H9 (cell line): ENCODE results near the gene RABGEF1. TPM values are rescaled to one million over a fixed set of nuclear protein-coding genes. Genes with fewer than 3 reads are reported as not detected.

Source experiments
- DNase-seq: peaks from one replicate; pipeline ENCODE4 v3.0.0-alpha.2; 2017
- H2AFZ ChIP-seq: one replicate; pipeline ENCODE4 v1.6.1; 2013; ENCODE audit warnings: mild to moderate bottlenecking, low read length, control low read depth, moderate library complexity
- H2AK5ac ChIP-seq: 2 replicates; pipeline ENCODE4 v1.6.1; 2013; ENCODE audit warnings: low read length, control low read depth, mixed read lengths; ENCODE audit not compliant: insufficient read length
- H2BK120ac ChIP-seq: one replicate; pipeline ENCODE4 v1.6.1; 2013; ENCODE audit warnings: low read depth, mild to moderate bottlenecking, low read length, control low read depth, inconsistent platforms; ENCODE audit not compliant: poor library complexity, severe bottlenecking
- H2BK12ac ChIP-seq: 2 replicates; pipeline ENCODE4 v1.6.1; 2013; ENCODE audit warnings: low read length, control low read depth, mixed read lengths, low read depth; ENCODE audit not compliant: insufficient read length
- H2BK15ac ChIP-seq: 2 replicates; pipeline ENCODE4 v1.6.1; 2013; ENCODE audit warnings: low read depth, low read length, control low read depth
- H2BK20ac ChIP-seq: one replicate; pipeline ENCODE4 v1.6.1; 2013; ENCODE audit warnings: low read depth, mild to moderate bottlenecking, low read length, control low read depth, inconsistent platforms; ENCODE audit not compliant: poor library complexity, severe bottlenecking
- H2BK5ac ChIP-seq: 2 replicates; pipeline ENCODE4 v1.6.1; 2013; ENCODE audit warnings: low read length, control low read depth, mixed read lengths; ENCODE audit not compliant: insufficient read length
- H3K14ac ChIP-seq: 2 replicates; pipeline ENCODE4 v1.6.1; 2013; ENCODE audit warnings: low read length, control low read depth; ENCODE audit not compliant: insufficient read depth
- H3K18ac ChIP-seq: 2 replicates; pipeline ENCODE4 v1.6.1; 2013; ENCODE audit warnings: low read depth, mild to moderate bottlenecking, mixed read lengths, low read length, control low read depth; ENCODE audit not compliant: insufficient read length
- H3K23ac ChIP-seq: 2 replicates; pipeline ENCODE4 v1.6.1; 2013; ENCODE audit warnings: low read length, control low read depth, mixed read lengths, low read depth; ENCODE audit not compliant: insufficient read length
- H3K23me2 ChIP-seq: 2 replicates; pipeline ENCODE4 v1.6.1; 2013; ENCODE audit warnings: low read depth, mild to moderate bottlenecking, mixed read lengths, low read length, control low read depth; ENCODE audit not compliant: insufficient read length, poor library complexity, severe bottlenecking
- H3K27ac ChIP-seq: 2 replicates; pipeline ENCODE4 v1.5.1; 2013; ENCODE audit warnings: low read length, control low read depth, mixed read lengths, low read depth; ENCODE audit not compliant: insufficient read length
- H3K27me3 ChIP-seq: 2 replicates; pipeline ENCODE4 v1.6.1; 2013; ENCODE audit warnings: low read length, control low read depth, inconsistent platforms; ENCODE audit not compliant: insufficient read depth
- H3K4ac ChIP-seq: 2 replicates; pipeline ENCODE4 v1.6.1; 2013; ENCODE audit warnings: low read depth, mild to moderate bottlenecking, control low read depth, inconsistent platforms, low read length, moderate library complexity
- H3K4me1 ChIP-seq: 2 replicates; pipeline ENCODE4 v1.6.1; 2013; ENCODE audit warnings: low read length, control low read depth, inconsistent platforms; ENCODE audit not compliant: insufficient read depth
- H3K4me2 ChIP-seq: 2 replicates; pipeline ENCODE4 v1.6.1; 2013; ENCODE audit warnings: low read length, control low read depth, mixed read lengths; ENCODE audit not compliant: insufficient read length, insufficient read depth
- H3K56ac ChIP-seq: 2 replicates; pipeline ENCODE4 v1.6.1; 2013; ENCODE audit warnings: low read depth, mild to moderate bottlenecking, mixed read lengths, low read length, control low read depth; ENCODE audit not compliant: insufficient read length
- H3K79me1 ChIP-seq: 2 replicates; pipeline ENCODE4 v1.6.1; 2013; ENCODE audit warnings: low read depth, mild to moderate bottlenecking, moderate library complexity, low read length, control low read depth, inconsistent platforms; ENCODE audit not compliant: insufficient read depth, poor library complexity, severe bottlenecking
- H3K79me2 ChIP-seq: 2 replicates; pipeline ENCODE4 v1.6.1; 2013; ENCODE audit warnings: low read length, control low read depth, inconsistent platforms; ENCODE audit not compliant: insufficient read depth
- H3K9ac ChIP-seq: 2 replicates; pipeline ENCODE4 v1.6.1; 2013; ENCODE audit warnings: low read length, control low read depth, mixed read lengths; ENCODE audit not compliant: insufficient read length; ENCODE audit errors: extremely low read depth
- H3K9me3 ChIP-seq: one replicate; pipeline ENCODE4 v1.6.1; 2013; ENCODE audit warnings: low read depth, low read length, inconsistent platforms; ENCODE audit not compliant: control insufficient read depth
- H3T11ph ChIP-seq: one replicate; pipeline ENCODE4 v1.6.1; 2013; ENCODE audit warnings: mild to moderate bottlenecking, low read length, control low read depth, inconsistent platforms
- H4K20me1 ChIP-seq: one replicate; pipeline ENCODE4 v1.6.1; 2013; ENCODE audit not compliant: control insufficient read depth, insufficient read length, insufficient read depth
- H4K5ac ChIP-seq: 2 replicates; pipeline ENCODE4 v1.6.1; 2013; ENCODE audit warnings: low read depth, mild to moderate bottlenecking, mixed read lengths, low read length, control low read depth; ENCODE audit not compliant: insufficient read length
- H4K8ac ChIP-seq: replicated peaks from 2 replicates; pipeline ENCODE4 v1.6.1; 2013; ENCODE audit warnings: low read length, control low read depth, mixed read lengths, low read depth; ENCODE audit not compliant: insufficient read length
- H4K91ac ChIP-seq: 2 replicates; pipeline ENCODE4 v1.6.1; 2013; ENCODE audit warnings: low read depth, mild to moderate bottlenecking, moderate library complexity, mixed read lengths, low read length, control low read depth; ENCODE audit not compliant: insufficient read length
- H3K27ac Mint-ChIP-seq, 3 experiments: 2 replicates in 2 of 3; 3 replicates in 1 of 3; pipeline ENCODE4 v1.8.0; 2020 to 2021; ENCODE audit warnings: mixed read lengths in 3 of 3, mild to moderate bottlenecking in 1 of 3, moderate library complexity in 1 of 3
- H3K27me3 Mint-ChIP-seq: 2 replicates; pipeline ENCODE4 v1.8.0; 2021; ENCODE audit warnings: low read depth, mild to moderate bottlenecking, moderate library complexity, mixed read lengths
- H3K36me3 Mint-ChIP-seq, 3 experiments: 2 replicates in 2 of 3; 3 replicates in 1 of 3; pipeline ENCODE4 v1.8.0; 2020 to 2021; ENCODE audit warnings: low read depth in 3 of 3, mixed read lengths in 3 of 3; ENCODE audit not compliant: insufficient read depth in 1 of 3
- H3K4me1 Mint-ChIP-seq, 2 experiments: 2 replicates each; pipeline ENCODE4 v1.8.0; 2020; ENCODE audit warnings: mixed read lengths in 2 of 2
- H3K4me3 Mint-ChIP-seq, 2 experiments: 2 replicates in 1 of 2; 3 replicates in 1 of 2; pipeline ENCODE4 v1.8.0; 2020 to 2021; ENCODE audit warnings: mild to moderate bottlenecking in 2 of 2, mixed read lengths in 2 of 2, moderate library complexity in 1 of 2
- H3K9me3 Mint-ChIP-seq, 2 experiments: 2 replicates in 1 of 2; 3 replicates in 1 of 2; pipeline ENCODE4 v1.8.0; 2020; ENCODE audit warnings: mild to moderate bottlenecking in 2 of 2, mixed read lengths in 2 of 2, moderate library complexity in 1 of 2
- CTCF ChIP-seq: fragments of 200-600 bp; sonication (generic); conservative IDR thresholded peaks from 3 replicates; pipeline ENCODE4 v1.8.0; 2021; ENCODE audit warnings: antibody characterized with exemption, mild to moderate bottlenecking
- WGBS: extraction: QIAGEN DNeasy Blood & Tissue Kit; methylation state at CpG from one replicate; pipeline ENCODE4 v1.1.7; 2013; ENCODE audit warnings: missing lambda C conversion rate, low lambda C conversion rate, mixed read lengths; ENCODE audit not compliant: insufficient read length; ENCODE audit errors: extremely low coverage; 5-methylcytosine and 5-hydroxymethylcytosine counted together
- total RNA-seq: library from RNA; stranded (reverse); gene quantifications from 2 replicates; pipeline ENCODE4 v1.2.1, GENCODE V29; 2021

Gene RABGEF1
- total RNA-seq, 1 experiment from 2014 or later, result 17.3 TPM

GRCh38 chr7:66732439-66732838, 8.1 kb upstream of the RABGEF1 start:
- H2AFZ ChIP-seq, result no peak overlapping the region
- H2BK5ac ChIP-seq, result no peak overlapping the region
- Mint-ChIP-seq H3K36me3 (peaks cover 24 to 38% (median 36%) of the 10 kb centered on the region in 3 experiments), H3K4me3 (no peak overlapping the region), H3K27ac (peak overlapping the region in 2 of 3 experiments; percentile 62 to 79; a peak in 3 of 7 replicates), H3K4me1 (0 out of 4 replicates have a peak, but pooled peaks cover 0 to 3% of the 10 kb centered on the region in 2 experiments), H3K9me3 (peaks cover 21 to 28% of the 10 kb centered on the region in 2 experiments), H3K27me3 (peaks cover 2% of the 10 kb centered on the region)
- no peak overlapping the region for H2BK20ac ChIP-seq
- H3K4me2 ChIP-seq, result no peak overlapping the region
- H2BK120ac ChIP-seq, result no peak overlapping the region
- H3K27ac ChIP-seq, result no peak overlapping the region
- no peaks in the 10 kb centered on the region for H3K9me3 ChIP-seq
- no peak overlapping the region for H2BK15ac ChIP-seq
- no peaks in the 10 kb centered on the region for H3K27me3 ChIP-seq
- no peaks in the 10 kb centered on the region for H3K79me1 ChIP-seq
- H3K4ac ChIP-seq, result no peak overlapping the region
- no CpG with 5 or more reads among the region's 9 CpGs for WGBS
- H3K4me1 ChIP-seq, result no peaks in the 10 kb centered on the region
- H4K20me1 ChIP-seq, result no peaks in the 10 kb centered on the region
- no peak overlapping the region for H3K56ac ChIP-seq
- H3K23me2 ChIP-seq, result no peaks in the 10 kb centered on the region
- no peak overlapping the region for H4K5ac ChIP-seq
- no peak overlapping the region for H3K18ac ChIP-seq
- H3T11ph ChIP-seq, result no peak overlapping the region
- H3K9ac ChIP-seq, result no peak overlapping the region
- H3K79me2 ChIP-seq, result no peaks in the 10 kb centered on the region
- H2BK12ac ChIP-seq, result no peak overlapping the region
- no peak overlapping the region for H3K23ac ChIP-seq
- H4K91ac ChIP-seq, result no peak overlapping the region
- no peak for DNase-seq
- no peak overlapping the region for H2AK5ac ChIP-seq
- no peak for TF ChIP-seq CTCF
- no peak overlapping the region for H3K14ac ChIP-seq
- H4K8ac ChIP-seq, result no peak overlapping the region
